K562 treated with DMSO at 1 percent for 24 hours (cell line): ENCODE data around the gene RSPH1. TPM values are rescaled to one million over a fixed set of nuclear protein-coding genes. Genes with fewer than 3 reads are reported as not detected.

Experiments used
- total RNA-seq: library from RNA; unstranded; fragments of 300-600 nt; gene quantifications from 2 replicates; pipeline ENCODE4 v1.2.3, GENCODE V29; 2022; ENCODE audit warnings: low read depth; ENCODE audit not compliant: insufficient read depth

RSPH1 gene
- total RNA-seq = 0.24 TPM in 1 of 2 replicates, not detected in the other

DNA sequence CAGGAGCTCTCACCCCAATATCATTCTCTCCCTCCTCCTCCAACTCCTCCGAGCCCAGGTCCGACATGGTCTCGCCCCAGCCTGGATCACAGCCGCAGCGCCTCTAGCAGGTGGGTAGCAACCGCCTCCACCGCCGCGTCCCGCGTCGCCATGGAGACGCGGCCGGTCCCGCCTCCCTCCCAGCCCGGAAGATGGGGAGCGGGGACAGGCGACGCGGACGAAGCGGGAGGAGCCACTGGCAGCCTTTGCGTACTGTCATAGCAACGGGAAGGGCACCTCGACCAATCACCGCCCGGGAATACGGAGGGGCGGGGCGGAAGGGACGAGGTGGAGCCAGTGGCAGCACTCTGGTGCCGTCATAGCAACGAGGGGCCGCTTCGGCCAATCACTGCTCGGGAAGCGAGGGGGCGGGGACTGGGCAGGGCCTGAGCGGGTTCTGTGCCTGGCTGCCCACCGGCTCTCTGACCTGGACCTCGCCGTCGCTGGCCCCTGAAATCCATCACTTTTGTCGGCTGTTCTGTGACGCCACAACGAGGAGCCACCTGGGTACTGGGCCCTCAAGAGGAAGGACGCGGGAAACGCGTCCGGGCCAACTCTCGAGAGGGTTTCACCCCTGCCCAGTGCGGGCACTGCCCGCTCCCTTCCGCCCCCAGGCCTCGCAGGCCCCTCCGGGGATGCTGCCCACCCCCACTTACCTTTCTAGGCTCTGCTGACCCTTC, at the start of gene RSPH1:
TSS of gene RSPH1 (minus strand) at position 105 of the 719 bp plus-strand sequence. CDS start at position 67, 38 bp downstream.

DNA sequence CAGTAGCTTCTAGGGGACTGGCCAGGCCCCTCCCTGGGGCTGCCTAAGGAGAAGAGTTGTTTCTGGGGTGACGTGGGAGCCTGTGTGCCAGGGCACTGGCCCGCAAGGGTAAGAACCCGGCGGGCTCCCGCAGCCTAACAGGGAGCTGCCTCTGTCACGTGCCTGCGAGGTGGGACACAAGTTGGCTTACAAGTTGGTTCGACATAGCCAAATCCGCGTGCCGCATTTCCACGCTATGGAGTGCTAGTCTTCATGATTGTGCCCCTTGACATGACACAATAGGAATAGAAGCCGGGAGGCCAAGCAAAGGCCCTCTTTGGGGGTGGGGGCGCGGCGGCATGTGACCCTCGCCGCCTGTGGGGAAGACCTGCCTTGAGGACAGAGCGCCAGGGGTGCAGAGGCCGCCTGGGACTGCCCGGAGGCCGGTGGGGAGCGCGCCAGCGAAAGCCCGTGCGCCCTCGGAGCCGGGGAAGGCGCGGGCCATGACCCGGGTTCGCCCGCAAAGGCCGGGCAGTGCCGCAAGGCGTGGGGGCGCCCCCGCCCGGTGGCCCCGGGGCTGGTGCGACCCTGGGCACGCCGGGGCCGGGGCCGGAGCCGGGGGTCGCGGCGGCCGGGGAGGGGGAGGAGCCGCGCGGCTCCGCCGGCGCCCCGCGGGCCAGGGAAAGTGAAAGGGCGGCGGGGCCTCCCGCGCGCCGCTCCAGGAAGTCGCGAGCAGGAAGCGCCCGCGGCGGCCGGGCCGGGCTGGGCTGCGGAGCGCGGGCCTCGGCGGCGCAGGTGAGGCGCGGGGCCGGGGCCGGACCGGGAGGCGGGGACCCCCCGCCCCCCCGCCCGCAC, 17.3 kb upstream of the RSPH1 start, which contains the start of gene SLC37A1:
TSS of gene SLC37A1 (plus strand) at position 702 of the 834 bp plus-strand sequence. CDS start 4,603 bp downstream, outside the sequence.

Other genes with a start within 250 kb of the RSPH1 start
- not detected in 2 replicates for gene TFF3, start 180.8 kb downstream of the RSPH1 start, total RNA-seq
- not detected in 2 replicates for gene TFF2, start 145.2 kb downstream of the RSPH1 start, total RNA-seq
- not detected in 2 replicates for gene TFF1, start 129.7 kb downstream of the RSPH1 start, total RNA-seq
- not detected in 2 replicates for gene TMPRSS3, start 100.2 kb downstream of the RSPH1 start, total RNA-seq
- gene UBASH3A, start 92.3 kb downstream of the RSPH1 start, total RNA-seq = 0.09 TPM in 1 of 2 replicates, not detected in the other
- 2.3 TPM in 2 replicates for gene SLC37A1, start 17.6 kb upstream of the RSPH1 start, total RNA-seq
- 0.15 and 0.23 TPM in 2 replicates for gene PDE9A, start 157.4 kb upstream of the RSPH1 start, total RNA-seq